Measurements from ENCODE around the gene CHRNB1.

The CHRNB1 gene

GRCh38 chr17:7476494-7476893, 31.6 kb downstream of the CHRNB1 start:
- Histone ChIP-seq H3K27ac (peak overlapping the region; percentile 99), H3K79me2 (peaks cover 72% of the 10 kb centered on the region), H3K36me3 (ENCODE audit: control insufficient read depth, insufficient read depth, low read length) (no peaks in the 10 kb centered on the region), H3K9me3 (ENCODE audit: control insufficient read depth, low read length) (no peaks in the 10 kb centered on the region), H3K9ac (no peak overlapping the region), H3K4me3 (ENCODE audit: low read depth, low read length) (peak overlapping the region; percentile 23), H3K4me1 (peaks cover 35% of the 10 kb centered on the region), H2AFZ (no peak overlapping the region), H3K27me3 (ENCODE audit: control insufficient read depth, insufficient read depth, low read length) (no peaks in the 10 kb centered on the region), H3K4me2 (ENCODE audit: low read length) (peak overlapping the region; percentile 60)
- TF ChIP-seq, protein P1, sequence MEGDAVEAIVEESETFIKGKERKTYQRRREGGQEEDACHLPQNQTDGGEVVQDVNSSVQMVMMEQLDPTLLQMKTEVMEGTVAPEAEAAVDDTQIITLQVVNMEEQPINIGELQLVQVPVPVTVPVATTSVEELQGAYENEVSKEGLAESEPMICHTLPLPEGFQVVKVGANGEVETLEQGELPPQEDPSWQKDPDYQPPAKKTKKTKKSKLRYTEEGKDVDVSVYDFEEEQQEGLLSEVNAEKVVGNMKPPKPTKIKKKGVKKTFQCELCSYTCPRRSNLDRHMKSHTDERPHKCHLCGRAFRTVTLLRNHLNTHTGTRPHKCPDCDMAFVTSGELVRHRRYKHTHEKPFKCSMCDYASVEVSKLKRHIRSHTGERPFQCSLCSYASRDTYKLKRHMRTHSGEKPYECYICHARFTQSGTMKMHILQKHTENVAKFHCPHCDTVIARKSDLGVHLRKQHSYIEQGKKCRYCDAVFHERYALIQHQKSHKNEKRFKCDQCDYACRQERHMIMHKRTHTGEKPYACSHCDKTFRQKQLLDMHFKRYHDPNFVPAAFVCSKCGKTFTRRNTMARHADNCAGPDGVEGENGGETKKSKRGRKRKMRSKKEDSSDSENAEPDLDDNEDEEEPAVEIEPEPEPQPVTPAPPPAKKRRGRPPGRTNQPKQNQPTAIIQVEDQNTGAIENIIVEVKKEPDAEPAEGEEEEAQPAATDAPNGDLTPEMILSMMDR (IDR thresholded peaks at IDR 0.05), result no peak

DNA sequence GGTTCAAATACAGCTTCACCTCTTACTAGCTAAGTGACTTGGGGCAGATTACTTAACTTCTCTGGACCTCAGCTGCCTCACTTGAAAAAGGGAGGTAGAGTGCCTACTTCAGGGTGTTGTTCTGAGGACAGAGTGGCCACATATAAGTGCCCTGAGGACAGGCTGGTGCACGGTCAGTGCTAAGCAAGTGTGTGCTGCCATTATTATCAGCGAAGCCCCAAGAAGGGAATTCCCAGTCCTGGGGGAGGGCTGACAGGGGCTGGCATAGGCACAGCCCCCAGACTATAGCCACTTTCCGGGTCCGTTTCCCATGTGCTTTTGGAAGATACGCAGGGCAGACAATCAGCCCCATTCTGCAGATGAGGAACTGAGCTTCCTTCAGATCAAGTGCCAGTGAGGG, 32.1 kb downstream of the CHRNB1 start:
- Histone ChIP-seq H3K27me3 (ENCODE audit: control insufficient read depth, insufficient read depth, low read length) (no peaks in the 10 kb centered on the region), H3K36me3 (ENCODE audit: control insufficient read depth, insufficient read depth, low read length) (no peaks in the 10 kb centered on the region), H3K4me3 (ENCODE audit: low read depth, low read length) (peak overlapping the region; percentile 71), H3K9me3 (ENCODE audit: control insufficient read depth, low read length) (no peaks in the 10 kb centered on the region), H3K27ac (peak overlapping the region; percentile 99), H3K9ac (no peak overlapping the region), H3K4me2 (ENCODE audit: low read length) (peak overlapping the region; percentile 60), H2AFZ (no peak overlapping the region), H3K79me2 (peaks cover 73% of the 10 kb centered on the region), H3K4me1 (peaks cover 30% of the 10 kb centered on the region)
- TF ChIP-seq, protein P1 (IDR thresholded peaks at IDR 0.05), result no peak

DNA sequence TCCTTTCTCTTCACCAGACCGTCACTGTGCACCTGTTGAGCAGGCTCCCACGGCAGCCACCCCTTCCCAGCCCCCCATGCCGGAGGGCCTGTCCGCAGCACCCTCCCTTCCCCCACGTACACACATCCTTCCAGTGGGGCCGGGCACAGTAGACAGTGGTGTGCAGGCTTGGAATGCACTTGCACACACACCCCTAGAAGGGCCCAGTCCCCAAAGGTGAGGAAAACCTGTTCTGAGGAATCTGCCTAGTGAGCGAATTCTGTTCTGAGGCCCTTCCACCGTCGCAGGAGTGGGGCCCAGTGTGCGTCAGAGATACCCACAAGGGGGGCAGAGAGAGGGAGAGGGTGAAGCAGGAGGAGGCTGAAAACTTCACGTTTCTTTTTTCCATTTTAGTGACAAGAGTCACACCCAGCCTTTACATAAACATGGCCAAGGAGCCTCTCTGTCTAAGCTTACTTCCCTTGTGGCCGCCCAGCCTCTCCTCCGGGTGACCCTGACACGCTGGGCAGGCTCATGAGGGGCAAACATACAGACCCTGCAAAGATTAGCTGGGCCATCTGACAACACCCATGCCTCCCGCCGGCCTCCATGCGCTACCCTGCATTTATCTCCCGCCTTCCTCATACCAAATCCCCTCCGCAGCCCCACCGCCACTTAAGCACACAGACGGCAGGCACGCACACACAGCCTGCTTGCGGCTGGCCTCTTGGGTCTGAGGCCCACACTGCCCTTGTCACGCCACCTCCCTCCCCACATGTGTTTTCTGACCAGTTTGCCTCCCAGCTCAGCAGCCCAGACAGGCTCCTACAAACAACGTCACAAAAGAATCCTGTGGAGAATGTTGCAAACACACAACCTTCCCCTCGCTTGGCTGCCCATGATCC, 32.8 kb downstream of the CHRNB1 start:
- H3K4me2 ChIP-seq (ENCODE audit: low read length), result peak overlapping the region; percentile 60
- no peaks in the 10 kb centered on the region for H3K36me3 ChIP-seq (ENCODE audit: control insufficient read depth, insufficient read depth, low read length)
- no peak overlapping the region for H2AFZ ChIP-seq
- peak overlapping the region; percentile 99 for H3K9ac ChIP-seq
- TF ChIP-seq, protein P1 (IDR thresholded peaks at IDR 0.05), result no peak
- no peaks in the 10 kb centered on the region for H3K27me3 ChIP-seq (ENCODE audit: control insufficient read depth, insufficient read depth, low read length)
- peaks cover 70% of the 10 kb centered on the region for H3K79me2 ChIP-seq
- peak overlapping the region; percentile 99 for H3K27ac ChIP-seq
- H3K9me3 ChIP-seq (ENCODE audit: control insufficient read depth, low read length), result no peaks in the 10 kb centered on the region
- H3K4me3 ChIP-seq (ENCODE audit: low read depth, low read length), result peak overlapping the region; percentile 71
- peaks cover 29% of the 10 kb centered on the region for H3K4me1 ChIP-seq

DNA sequence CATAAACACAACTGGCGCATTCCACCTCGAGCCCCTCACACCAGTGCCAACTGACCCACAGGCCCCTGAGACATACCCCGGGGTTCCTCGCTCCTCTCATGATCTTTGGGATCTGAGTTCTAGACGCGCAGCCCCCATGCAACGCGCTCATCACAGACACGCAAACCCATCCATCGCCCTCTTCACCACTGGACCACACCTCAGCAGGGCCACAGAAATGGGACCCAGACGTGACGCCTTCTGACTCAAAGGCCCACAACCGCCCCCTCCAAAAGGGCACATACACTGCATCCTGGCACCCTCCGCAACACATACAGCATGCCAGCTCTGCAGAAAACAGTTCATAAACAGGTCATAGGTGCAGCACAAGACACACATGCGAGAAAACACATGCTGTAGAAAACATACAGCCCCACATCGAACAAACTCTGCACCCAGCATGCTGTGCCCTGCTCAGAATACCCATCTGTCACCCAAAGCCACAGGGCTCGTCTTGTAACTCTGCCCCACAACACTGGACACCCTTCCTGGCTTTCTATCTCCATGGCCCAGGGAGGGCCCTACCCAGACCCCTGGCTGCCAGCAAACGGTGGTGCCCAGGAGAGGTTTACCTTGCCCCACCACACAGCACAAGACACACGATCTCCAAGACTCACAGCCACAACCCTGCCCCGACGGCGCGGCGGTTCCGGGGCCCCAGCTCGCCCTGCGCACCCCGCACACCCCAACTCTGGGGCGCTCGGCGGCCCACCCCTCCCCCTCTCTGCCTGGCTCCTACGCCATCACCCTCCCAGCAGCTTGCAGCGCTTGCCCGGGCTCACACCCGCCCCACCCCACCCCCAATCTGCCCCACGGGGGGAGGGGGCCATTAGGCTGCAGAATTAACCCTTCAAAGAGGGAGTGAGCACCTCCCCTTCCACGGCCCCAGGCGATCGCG, 33.7 kb downstream of the CHRNB1 start:
- TF ChIP-seq, protein P1 (IDR thresholded peaks at IDR 0.05), result no peak
- H3K9me3 ChIP-seq (ENCODE audit: control insufficient read depth, low read length), result no peaks in the 10 kb centered on the region
- no peaks in the 10 kb centered on the region for H3K27me3 ChIP-seq (ENCODE audit: control insufficient read depth, insufficient read depth, low read length)
- peak overlapping the region; percentile 99 for H3K9ac ChIP-seq
- no peaks in the 10 kb centered on the region for H3K36me3 ChIP-seq (ENCODE audit: control insufficient read depth, insufficient read depth, low read length)
- H2AFZ ChIP-seq, result peak overlapping the region; percentile 52
- peaks cover 29% of the 10 kb centered on the region for H3K4me1 ChIP-seq
- H3K4me2 ChIP-seq (ENCODE audit: low read length), result peak overlapping the region; percentile 60
- peaks cover 67% of the 10 kb centered on the region for H3K79me2 ChIP-seq
- peak overlapping the region; percentile 99 for H3K27ac ChIP-seq
- H3K4me3 ChIP-seq (ENCODE audit: low read depth, low read length), result peak overlapping the region; percentile 71

All from parathyroid adenoma (tissue), 2 donors.